Activated naive CD4-positive, alpha-beta T cell treated with Interleukin-2 at 50 U/mL for 16 hours (primary cell): ENCODE measurements around the gene ZFP42.
"Not testable (repeated sequence)": the region's sequence is repeated elsewhere in the genome, so short reads cannot be mapped to it uniquely, and the experiment has no call there.

Experiments used
- DNase-seq: peaks from one replicate; pipeline ENCODE4 v3.0.0-alpha.2; 2020

ZFP42 gene

DNA sequence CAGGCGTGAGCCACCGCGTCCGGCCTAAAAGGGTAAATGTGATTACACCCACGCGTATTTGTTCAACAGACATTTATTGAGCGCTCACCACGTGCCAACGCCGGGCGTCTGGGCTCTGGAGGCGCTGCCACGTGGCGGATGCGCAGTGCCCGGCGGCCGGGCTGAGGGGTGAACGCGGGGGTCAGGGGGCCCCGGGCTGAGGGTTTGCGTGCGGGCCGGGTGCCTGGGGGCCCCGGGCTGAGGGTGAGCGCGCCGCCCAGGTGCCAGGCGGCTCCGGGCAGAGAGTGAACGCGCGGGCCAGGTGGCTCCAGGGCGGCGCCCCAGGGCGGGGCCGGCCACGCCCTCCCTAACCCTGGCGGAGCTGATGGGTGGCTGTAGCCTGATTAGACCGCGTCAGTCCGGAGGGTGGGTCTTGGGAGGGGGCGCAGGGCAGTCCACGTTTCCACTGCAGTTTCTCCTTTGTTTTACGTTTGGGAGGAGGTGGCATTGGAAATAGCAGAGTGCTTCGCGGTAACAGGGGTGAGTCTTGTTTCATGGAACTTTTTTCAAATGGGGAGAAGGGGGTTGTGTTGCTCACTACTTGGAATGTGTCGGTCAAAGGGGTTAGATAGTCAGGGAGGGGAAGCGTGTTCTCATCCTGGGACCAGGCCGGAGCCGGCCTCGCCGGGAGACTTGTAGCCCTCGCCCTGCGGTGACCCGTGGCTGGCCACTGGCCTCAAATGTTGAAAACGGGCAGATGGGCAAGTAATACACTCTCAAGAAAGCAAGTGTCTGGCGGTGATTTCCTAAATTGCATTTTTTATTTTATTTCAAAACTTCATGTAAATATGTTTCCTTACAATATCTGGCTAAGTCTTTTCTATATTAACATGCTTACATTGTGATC is at the start of gene ZFP42:
TSS of gene ZFP42 (plus strand) at position 450 of the 886 bp plus-strand sequence. CDS start 7,037 bp downstream, outside the sequence.
- DNase-seq, result no peak

DNA sequence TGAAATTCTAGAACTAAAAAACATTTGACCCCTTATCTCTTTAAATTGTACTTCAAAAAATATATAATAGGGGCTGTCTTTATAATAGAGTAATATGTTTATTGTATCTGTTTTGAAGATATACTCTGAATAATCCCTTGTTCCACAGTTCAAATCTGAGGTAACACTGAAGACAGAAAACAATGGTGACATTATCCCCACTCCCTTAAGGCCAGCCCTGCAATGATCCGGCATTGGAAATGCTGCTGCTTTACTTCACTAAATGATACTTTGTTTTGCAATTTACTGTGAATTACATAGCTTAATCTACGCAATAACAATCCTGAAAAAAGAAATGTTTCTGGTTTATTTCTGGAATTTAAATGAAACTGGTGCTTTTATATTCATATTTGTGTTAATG is 34.4 kb upstream of the ZFP42 start:
- DNase-seq, result no peak

DNA sequence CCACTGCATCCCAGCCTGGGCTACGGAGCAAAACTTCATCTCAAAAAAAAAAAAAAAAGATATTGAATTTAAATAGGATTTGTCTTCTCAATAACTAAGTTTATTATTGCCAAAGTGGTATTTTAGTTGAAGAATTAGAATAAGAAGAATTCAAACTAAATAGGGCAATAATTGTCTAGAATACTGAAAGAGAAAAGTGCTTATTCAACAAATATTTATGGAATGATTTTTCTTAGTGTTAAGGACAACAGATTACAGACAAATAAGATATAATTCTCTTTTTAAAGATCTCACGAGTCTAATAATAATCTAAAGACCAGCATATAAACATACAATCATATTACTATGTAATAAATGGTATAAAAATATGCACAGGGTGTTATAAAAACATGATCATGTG is 33.6 kb upstream of the ZFP42 start:
- DNase-seq, result no peak

DNA sequence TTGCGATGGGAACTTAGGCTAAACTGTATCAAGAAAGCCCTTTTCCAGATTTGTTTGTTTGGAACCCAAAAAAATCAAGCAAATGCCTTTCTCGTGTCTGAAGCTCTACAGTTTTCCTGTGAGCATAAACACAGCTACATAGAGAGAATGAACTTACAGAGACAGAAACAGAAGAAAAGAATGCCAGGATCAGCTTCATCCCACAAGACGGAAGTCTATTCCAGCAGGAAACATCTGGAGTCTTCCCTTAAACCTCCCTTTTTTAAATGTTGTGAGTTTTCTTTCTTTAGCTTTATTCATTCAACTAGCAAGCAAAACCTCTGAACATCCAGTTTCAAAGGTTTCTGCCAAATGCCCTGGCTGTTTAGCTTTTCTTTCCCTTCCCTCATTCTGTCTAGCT is 32.6 kb upstream of the ZFP42 start:
- no peak for DNase-seq

DNA sequence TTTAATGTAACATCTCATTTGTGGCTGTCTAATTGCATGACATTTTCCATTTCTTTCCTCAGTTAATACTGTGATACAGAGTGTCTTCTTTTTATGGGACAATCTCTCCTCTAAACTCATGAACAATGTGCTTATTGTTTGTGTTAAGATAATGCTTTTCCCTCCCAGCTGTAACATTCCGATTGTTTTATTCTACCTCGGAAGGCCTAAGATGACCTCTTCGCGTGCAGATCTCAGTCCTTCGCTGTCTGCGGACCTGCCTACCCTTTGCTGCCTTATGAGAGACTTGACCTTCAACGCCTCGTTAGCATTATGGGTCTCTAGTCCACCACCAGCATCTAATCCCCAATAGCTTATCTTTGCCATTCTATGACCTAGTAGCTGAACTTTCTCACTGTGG is 29.8 kb upstream of the ZFP42 start:
- no peak for DNase-seq

DNA sequence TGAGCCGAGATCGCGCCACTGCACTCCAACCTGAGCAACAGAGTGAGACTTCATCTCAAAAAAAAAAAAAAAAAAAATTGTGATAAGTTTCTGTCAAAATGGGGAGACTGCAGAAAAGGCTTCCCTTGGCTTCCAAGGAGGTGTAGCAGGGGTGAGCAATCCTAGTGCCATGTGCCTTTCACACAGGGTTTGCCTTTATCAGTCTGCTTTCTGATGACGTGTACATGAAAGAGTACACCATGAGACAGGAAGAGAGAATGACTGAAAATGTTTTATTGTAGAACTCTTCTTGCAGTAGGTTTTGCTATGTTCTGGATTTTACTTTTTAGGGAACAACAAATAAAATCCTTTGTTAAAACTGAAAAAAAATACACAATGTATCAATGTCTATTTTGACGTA is 23.4 kb upstream of the ZFP42 start:
- DNase-seq, result no peak

DNA sequence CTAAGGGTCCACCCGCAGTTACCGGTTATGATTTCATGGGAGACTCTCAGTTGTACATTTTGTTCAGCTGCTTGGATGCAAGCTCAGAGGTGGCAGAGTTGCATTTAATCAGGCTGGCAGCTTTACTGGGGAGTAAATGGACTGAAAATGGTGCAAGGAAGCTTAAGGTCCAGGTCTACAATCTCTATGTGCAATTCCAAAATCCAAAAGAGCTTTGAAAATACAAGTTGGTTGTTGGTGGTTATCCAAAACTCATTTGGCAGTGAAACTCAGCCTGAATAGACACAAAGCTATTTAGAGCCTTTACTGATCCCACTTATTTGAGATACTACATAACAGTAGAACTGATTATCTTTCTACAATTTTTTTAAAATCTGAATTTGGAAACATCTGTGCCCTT is 11.8 kb upstream of the ZFP42 start:
- no peak for DNase-seq

DNA sequence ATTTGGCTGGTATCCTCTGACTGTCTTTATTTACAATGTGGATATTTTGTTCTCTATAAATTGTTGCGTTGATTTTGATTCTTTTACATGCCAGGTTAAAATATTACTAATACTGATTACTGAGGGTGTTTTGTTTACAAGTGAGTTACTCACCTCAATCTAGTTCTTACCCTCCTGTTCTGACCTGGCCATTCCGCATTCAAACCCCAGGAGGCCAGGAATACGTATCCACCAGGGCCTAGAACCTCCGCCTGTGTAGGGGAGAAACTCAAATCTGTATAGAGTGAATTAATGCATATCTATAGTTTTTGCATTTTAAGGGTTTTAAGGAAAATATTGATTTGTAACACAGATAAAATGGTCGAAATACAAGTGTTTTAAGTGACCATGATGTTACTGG is 2.6 kb upstream of the ZFP42 start:
- DNase-seq, result no peak

DNA sequence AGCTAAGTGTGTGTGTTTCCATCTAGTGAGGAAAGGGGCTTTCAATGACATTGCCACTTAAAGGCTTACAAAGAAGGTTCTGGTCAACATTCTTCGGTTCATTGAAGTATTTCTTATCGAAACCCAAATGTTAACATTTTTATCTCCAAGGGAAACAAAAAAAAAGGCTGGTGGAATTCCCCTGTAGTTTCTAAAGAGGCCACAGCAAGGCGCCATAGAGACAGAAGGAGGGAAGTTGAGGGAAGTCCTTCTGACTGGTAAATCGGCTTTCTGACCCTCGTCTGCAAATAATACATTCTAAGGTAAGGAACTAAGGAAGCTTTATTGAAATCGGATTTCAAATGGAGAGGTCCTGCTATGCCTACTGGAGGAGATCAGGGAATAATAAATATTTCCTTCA is 1.7 kb upstream of the ZFP42 start:
- no peak for DNase-seq

DNA sequence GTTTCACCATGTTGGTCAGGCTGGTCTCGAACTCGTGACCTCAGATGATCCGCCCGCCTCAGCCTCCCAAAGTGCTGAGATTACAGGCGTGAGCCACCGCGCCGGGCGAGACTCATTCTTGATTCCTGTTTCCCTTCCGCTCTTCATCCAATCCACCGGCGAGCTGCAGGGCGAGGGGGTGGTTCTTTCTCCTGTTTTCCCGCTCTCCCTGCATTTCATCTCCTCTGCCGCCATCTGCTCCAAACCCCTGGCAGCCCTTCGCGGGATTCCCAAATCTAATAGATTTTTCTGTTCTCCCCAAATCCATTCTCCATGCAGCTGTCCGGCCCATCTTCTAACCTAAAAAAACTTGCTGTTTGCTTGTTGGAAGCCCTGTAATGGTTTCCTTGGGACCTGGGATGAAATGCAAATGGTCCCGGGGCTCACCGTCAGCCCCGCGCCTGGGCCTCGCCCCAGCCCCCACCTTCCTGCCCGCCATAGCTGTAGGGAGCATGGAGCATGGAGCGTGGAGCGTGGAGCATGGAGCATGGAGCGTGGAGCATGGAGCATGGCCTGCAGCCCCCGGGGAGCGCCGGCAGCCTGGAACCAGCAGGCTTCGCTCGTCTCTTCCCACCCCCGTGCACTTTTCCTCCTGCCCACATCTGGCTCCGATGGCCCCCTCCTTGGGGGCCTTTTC is 1.1 kb downstream of the ZFP42 start:
- no peak for DNase-seq

DNA sequence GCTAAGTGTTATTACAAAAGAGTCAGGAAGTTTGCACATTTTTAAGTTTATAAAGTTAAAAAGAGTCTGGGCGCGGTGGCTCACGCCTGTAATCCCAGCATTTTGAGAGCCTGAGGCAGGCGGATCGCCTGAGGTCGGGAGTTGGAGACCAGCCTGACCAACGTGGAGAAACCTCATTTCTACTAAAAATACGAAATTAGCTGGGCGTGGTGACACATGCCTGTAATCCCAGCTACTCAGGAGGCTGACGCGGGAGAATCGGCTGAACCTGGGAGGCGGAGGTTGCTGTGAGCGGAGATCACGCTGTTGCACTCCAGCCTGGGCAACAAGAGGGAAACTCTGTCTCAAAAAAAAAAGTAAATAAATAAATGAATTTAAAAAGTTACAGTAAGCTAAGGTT is 2.4 kb downstream of the ZFP42 start:
- not testable (repeated sequence) for DNase-seq

DNA sequence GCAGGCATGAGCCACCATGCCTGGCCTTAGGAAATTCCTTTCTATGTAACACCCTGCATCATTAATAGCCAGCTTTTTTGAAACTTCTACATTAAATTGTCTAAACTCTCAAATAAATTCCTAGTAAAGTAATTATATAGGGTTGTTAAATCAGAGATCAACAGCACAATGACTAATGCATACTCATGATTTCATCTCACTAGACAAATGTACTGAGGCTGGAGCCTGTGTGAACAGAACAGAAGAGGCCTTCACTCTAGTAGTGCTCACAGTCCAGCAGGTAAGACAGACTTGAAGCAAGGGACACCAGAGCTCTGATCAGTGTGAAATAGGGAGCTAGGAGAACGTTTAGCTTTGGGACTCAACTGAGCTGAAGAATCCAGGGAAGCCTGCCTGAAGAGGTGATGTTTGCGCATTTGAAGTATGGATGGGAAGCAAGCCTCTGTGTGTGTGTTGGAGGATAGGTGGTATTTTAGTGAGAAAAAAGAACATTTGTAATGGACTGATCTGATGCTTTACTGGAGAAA is 3.9 kb downstream of the ZFP42 start:
- DNase-seq, result no peak

DNA sequence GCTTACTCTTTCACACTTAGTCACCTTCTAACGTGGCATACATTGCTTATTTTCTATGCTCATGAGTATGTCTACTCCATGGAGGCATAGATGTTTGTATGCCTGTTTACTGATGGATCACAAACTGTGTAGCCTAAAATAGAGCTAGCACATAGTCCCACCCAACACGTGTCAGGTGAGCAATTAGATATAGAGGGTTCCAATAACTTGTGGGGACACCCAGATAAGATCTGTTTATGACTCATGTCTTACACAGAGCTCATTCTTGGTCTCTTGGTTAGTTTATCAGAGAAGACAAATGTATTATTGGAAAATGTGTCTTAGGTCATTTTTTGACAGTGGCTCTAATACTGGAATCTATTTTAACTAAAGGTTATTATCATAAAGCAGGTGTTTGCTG is 6.8 kb downstream of the ZFP42 start:
- no peak for DNase-seq

DNA sequence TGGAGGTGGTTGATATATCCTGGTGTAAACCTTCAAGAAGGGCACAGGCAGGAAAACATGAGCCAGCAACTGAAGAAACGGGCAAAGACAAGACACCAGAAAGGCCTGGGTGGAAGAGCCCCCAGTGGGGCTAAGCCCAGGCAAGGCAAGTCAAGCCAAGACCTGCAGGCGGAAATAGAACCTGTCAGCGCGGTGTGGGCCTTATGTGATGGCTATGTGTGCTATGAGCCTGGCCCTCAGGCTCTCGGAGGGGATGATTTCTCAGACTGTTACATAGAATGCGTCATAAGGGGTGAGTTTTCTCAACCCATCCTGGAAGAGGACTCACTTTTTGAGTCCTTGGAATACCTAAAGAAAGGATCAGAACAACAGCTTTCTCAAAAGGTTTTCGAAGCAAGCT is 7.2 kb downstream of the ZFP42 start:
- DNase-seq, result no peak

DNA sequence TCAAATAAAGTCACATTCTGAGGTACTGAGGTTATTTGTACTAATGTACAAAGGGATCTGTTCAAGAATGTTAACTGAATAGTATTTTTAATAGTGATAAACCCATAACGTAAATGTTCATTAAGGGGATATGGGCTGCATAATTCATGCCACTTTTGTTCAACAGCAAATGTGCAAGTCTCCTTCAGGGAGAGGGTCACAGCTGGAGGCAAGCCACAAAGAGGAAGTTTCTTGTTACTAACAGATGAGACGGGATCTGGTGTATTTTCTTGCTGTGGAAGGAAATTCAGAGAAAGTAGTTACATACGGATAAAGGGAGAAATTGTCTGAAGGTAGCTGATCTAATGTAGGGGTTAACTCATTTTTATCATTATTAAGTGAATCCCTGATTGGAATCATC is 10.0 kb downstream of the ZFP42 start:
- DNase-seq, result no peak

DNA sequence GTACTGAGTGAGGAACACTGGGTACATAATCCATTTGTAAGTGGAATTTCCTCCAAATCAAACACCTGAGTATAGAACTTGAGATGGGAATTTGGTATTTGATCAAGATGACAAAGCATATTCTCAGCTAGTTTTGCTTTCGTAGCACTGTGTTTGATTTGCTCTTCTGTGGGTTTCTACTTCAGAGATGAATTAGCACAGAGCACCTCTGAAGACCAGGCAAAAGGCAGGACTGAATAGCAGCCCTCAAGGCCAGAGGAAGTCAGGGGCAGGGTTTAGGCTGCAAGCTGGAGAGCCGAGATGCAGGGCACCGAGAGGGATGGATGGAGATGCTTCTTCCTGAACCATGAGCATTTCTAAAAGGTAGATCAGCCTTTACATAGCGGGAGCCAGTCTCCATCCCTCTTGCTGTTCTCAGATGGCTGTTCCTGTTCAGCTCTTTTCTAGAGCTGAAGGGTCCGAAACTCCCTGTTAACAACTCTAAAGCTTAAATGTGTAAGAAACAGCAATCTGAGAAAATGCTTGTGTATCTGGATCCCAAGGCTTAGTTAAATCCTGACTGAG is 10.8 kb downstream of the ZFP42 start:
- DNase-seq, result no peak

DNA sequence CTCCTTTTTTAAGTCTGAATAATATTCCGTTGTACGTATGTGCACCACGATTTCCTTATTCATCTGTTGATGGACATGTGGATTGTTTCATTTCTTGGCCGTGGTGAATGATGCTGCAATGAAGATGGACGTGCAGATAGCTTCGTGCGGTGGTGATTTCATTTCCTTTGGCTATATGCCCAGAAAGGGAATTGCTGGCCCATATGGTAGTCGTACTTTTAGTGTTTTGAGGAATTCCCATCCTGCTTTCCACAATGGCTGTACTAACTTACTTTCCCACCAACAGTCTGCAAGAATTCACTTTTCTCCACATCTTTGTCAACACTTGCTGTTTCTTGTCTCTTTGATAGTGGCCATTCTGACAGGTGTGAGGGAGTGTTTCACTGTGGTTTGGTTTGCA is 12.8 kb downstream of the ZFP42 start:
- DNase-seq, result no peak

DNA sequence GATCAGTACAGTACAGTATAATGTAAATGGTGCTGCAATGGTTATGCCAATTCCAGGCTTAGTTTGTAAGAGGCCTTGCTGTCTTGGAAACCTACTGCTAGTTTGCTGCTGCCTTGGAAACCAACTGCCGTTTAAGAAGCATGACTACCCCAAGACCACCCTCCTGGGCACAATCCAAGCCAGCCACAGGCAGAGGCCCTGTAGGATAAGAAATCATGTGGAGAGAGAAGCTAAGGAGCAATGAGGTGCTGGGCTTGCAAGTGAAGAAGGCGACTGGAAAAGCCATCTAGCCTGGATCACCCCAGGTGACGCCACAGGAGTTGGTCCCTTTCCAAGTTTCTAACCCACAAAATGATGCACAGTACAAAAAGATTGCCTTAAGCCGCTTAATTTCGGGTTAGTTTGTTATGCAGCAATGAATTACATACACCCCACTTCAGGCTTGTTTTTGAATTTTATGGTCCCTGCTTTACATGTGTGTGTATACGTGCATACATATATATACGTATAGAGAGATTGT is 16.9 kb downstream of the ZFP42 start:
- DNase-seq, result no peak

DNA sequence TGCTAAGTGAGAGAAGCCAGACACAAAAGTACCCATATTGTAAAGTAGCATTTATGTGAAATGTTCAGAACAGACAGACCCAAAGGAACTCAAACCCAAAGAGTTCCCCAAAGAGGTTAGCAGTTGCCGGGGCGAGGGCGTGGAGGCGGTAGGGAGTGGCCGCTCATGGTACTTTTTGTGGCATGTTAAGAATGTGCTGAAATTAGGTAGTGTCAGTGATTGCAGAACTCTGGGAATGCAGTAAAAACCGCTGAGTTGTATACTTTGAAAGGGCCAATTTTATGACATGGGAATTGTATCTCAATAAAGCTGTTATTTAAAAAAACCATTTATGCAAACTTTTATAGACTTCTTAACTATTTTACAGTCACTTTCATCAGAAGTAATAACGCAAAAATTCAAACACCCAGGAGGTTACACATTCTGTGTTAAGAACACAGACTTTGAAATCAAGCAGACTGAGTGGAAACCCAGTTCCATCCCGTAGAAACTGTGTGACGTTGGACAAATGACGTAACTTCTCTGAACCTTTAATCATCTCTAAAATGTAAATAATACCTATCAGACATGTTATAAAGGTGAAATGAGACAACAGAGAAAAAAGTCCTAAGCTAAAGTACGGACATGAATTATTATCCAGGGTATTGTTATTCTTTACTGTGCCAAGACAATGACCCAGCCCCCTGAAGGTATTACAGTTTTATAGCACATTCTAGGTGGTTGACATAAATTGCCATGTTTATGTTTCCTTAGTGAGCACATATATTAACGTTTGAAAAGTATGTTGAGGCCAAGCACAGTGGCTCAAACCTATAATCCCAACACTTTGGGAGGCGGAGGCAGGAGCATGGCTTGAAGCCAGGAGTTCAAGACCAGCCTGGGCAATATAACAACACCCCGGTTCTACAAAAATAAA is 19.7 kb downstream of the ZFP42 start:
- no peak for DNase-seq

DNA sequence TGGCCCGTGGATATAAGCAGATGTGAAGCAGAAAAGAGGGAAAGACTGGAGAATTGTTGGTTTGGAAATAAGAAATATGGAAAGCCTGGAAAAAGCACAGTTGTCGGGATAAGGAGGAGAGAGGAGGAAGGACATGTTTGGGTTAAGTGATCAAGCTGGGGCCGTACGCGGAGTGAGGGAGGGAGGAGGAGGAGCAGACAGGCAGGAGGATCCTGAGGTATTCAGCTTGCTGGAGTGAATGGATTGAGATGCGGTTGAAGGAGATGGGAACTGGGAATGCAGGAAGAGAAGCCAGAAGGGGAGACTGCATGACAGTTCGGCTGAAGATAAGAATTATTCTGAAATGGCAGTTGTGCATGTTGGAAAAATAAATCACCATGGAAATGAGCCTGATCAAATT is 21.2 kb downstream of the ZFP42 start:
- DNase-seq, result no peak

DNA sequence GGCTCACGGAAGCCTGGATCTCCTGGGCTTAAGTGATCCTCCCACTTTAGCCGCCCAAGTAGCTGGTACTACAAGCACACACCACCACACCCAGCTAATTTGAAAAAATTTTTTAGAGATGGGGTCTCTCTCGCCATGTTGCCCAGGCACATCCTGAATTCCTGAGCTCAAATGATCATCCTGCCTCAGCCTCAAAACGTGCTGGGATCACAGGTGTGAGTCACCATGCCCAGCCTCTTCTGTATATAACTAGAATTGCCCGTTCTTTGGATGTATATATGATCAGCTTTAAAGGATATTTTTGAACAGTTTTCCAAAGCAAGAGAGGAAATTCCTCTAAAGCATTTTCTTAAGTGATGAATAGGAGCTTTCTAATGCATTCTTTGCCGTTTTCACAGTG is 22.7 kb downstream of the ZFP42 start:
- DNase-seq, result no peak

DNA sequence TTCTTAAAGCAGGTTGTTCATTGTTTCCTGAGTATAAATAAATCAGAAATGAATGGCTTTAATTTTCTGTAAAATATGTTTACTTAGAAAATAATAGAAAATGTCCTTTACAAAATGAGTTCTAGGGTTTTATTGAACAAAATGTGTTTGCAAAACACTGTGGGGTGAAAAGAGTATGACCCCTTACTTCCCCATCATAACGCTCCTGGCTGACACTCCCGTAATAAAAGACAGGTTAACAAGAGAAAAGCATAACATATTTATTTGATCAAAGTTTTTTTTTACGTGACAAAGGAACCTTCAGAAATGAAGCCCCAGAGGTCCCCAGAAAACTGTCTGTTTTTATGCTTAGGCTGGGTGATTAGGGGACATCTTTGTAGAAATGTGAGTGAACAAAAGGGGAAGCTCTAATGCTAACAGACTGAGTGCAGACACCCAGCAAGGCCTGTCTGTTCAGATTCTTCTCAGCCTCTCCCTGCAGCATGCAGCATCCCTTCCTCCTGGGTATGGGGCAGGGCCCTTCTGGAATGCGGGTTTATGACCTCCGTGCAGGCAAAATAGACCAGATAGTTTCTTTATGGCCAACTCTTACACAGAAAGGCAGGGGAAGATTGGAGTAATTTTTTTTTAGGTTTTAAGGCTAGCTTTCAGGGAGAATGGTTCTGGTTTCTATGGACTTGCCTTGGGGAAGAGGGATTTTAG is 26.1 kb downstream of the ZFP42 start:
- no peak for DNase-seq
